NCI-H510A treated with DMSO at 0.1 percent for 48 hours (cell line): ENCODE data around the gene GRIK5.

ENCODE experiments used
- DNase-seq: peaks from one replicate; lab custom pipeline; 2025; lab: John Stamatoyannopoulos, UW

Gene GRIK5

DNA sequence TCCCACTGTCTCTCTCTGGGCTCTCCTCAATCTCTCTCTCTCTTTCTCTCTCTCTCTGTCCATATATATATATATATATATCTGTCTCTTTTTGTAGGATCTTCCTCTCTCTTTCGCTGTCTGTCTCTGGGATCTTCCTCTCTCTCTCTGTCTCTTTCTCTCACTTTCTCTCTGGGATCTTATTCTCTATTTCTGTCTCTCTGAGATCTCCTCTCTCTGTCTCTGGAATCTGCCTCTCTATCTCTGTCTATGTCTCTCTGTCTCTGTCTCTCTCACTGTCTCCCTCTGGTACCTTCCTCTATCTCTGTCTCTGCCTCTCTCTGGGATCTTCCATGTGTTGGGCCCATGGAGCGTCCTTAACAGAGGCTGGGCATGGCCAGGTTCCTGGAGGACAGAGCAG is 79.4 kb downstream of the GRIK5 start:
- DNase-seq = no peak

DNA sequence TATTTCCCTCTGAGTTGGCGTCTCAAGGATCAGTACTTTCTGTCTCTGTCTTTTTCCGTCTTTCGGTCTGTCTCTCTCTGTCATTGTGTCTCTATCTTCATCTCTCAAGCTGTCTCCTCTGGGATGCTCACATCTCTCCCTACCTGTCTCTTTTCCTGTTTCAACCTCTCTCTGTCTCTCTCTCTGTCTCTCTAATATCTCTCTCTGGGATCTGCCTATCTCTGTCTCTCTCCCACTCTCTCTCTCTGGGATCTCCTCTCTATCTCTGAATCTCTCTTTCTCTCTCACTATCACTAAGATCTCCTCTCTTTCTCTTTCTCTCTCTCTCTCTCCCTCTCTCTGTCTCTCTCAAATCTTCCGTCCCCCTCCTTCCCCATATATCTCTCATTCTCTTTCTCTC is 80.0 kb downstream of the GRIK5 start:
- no peak for DNase-seq

DNA sequence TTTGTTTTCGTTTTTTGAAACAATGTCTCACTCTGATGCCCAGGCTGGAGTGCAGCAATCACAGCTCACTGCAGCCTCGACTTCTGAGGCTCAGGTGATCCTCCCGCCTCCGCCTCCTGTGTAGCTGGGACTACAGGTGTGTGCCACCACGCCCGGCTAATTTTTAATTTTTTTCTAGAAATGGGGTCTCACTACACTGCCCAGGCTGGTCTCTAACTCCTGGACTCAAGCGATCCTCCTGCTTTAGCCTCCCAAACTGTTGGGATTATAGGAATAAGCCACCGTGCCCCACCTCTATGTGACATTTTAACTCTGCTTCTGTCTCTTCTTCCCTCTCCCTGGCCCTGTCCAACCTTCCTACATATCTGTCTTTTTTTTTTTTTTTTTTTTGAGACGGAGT is 81.1 kb downstream of the GRIK5 start:
- DNase-seq = no peak

DNA sequence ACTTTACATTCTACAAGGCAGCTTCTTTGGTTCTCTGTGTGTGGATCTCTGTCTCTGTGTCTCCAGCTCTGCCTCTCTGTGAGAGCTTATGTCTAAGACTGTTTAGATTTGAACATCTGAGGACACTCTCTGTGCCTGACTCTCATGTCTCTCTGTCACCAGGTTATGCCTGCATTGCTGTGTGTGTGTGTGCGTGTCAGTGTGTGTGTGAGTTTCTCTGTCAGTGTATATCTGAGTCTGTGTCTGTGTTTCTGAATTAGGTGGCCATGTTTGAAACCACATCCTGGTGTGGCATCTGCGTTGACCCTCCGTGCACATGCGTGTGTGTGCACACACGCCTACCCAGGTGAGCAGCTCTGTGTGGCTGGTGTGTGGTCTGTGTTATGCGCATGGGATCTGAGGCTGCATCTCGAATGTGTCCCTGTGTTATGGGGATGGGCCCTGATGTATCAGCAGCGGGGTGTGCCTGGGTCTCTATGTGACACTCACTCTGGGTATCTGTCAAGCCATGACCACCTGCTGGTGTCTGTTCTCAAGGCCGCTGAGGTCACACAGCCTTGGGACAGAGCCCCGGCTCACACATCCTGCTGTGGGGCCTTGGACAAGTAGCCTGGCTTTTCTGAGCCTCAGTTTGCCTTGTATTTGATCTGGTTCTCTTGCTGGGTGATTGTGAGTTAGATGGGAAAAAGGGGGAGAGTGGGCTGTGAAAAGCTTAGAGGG is 82.7 kb downstream of the GRIK5 start:
- no peak for DNase-seq

DNA sequence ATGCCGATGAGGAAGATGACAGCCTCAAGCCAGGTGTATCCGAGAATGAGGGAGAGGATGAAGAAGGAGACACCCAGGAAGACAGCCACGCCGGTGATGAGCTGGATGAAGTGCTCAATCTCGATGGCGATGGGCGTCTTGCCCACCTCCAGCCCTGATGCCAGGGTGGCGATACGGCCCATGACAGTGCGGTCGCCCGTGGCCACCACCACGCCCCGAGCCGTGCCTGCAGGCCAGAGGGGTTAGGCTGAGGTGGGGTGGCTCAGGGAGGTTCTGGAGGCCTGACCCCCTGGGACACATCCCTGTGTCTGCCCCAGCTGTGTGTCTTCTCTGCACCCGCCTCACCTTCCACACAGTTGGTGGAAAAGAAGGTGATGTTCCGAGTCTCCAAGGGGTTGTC is 85.0 kb downstream of the GRIK5 start:
- no peak for DNase-seq

DNA sequence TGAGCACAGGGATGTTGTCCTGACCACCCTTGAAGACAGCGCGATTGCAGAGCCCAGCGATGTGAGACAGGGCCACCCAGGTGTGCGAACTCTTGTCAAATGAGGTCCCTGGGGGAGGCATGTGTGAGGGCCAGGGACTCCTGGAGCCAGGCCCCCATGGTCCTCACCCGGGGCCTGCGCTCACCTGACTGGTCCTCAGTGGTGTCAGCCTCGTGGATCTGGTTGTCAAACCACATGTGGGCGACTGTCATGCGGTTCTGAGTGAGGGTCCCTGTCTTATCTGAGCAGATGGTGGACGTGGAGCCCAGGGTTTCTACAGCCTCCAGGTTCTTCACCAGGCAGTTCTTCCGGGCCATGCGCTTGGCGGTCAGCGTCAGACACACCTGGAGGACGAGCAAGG is 88.3 kb downstream of the GRIK5 start:
- no peak for DNase-seq

DNA sequence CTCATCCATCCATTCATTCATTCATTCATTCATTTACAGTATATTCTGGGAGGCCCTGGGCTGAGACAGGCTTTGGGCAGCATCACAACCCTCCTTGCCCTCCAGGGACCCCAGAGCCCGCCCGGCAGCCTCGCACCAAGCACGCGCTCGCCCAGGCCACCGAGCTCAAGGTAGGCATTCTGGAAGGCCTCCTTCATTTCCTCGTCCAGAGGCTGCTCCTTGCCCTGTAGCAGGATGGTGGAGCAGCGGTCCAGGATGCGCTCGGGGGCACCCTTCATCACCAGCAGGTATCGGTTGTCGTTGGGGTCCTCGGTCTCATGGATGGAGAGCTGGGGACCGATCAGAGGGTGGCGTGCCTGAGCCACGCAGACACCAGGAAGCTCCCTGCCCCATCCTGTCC is 91.5 kb downstream of the GRIK5 start:
- no peak for DNase-seq

DNA sequence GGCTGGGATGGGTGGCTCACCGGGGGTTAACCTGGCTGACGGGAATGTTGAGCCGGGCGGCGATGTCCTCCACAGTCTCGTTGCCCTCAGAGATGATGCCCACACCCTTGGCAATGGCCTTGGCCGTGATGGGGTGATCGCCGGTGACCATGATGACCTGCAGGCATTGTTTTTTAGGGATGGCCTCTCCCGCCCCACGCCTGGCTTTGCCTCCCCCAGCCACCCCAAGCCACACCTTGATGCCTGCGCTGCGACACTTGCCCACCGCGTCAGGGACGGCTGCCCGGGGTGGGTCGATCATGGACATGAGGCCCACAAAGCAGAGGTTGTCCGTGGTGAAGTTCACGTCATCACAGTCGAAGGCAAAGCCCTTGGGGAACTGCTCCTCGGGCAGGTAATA is 92.1 kb downstream of the GRIK5 start:
- no peak for DNase-seq

DNA sequence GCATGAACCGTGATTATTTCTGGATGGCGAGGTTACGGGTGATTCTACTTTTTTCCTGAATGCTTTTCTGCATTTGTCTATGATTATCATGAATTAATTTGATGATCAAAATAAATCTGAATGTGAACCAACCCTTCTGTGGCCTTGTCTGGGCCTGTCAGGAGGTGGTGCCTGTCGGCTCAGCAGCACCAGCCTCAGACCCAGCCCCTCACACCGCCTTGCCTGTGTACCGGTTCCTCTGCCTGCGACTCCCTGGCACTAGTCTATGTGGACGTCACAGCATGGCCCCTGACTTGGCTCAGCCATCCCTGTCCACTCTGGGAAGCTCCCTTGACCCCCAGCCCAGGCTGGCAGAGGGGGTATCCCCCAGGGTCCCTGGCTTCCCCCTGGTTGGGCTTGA is 95.4 kb downstream of the GRIK5 start:
- no peak for DNase-seq

DNA sequence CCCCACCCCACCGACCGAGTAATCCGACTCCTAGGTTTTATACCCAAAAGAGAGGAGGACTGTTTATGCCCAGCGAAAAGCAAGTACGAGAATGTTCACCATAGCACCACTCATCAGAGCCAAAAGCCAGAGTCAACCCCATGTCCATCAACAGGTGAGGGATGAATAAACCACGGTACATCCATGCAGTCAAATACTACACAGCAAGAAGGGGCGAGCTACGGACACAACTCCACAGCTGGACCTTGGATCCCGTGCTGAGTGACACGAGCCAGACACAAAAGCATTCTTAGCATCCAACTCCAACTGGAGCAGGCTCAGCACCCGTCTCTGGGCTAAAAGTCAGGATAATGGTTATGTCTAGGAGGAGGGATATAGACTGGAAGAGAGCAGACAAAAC is 98.6 kb downstream of the GRIK5 start:
- no peak for DNase-seq

DNA sequence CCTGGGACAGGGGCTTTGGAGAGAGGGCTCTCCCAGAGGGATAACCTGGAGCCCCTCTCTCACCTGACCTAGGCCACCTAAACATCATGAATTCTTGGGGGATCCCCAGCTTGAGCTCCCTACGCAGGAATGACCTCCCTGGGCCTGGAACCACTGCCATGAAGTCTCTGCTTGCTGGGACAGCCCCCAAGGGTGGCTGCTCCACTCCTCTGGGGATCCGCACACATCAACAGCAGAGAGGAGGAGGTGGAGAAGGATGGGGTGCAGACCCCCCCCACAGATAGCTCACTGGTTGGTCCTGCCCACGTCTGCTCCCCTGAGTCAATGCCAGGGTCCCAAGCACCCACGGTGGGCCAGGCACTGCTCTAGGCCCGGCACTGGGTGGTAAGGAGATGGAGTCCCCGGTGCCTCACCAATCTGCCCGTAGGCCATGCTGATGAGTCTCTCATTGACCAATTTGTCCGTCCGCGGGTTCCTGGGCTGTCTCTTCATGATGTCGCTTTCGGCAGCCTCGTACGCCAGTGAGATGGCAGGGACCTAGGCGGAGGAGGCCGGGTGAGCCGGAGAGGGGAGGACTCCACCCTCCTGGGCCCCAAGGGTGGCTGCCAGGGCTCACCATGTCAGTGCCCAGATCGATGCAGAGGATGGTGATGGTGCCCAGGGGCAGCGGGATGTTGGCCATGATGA is 100.1 kb downstream of the GRIK5 start:
- DNase-seq = no peak

DNA sequence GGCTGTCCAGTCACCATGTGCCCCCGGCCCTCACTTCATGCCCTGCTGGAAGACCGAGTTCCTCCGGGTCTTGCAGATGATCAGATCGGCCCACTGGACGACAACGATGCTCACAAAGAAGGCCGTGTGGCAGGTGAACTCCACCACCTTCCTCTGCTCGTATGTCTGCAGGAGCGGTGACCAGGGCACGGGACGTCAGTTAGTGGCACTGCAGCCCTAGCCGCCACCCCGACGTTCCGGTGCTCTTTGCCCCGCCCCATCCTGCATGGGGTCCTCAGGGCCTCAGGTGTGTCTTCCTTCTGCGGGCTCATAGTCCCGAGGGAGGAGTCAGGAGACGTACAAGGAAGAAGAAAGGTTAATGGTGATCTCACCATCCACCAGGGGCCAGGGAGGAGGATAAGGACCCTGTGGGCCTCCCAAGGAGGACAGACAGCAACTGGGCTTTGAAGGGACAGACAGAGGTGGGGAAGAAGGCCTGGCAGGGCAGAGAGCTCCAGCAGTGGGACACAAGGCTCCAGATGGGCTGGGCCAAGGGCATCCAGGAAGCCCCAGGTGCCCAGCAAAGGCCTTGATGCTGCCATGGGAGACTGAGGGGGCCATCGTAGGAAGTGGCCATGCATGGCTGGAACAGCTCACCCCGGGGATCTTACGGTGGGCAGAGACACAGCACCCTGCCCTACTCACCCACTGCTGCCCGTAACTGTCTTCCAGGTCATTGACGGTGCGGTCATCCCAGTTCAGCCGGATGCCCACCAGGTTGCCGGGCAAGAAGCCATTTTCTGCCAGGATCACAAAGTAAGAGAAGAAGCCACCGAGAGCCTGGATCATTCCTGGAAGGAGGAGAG is 101.0 kb downstream of the GRIK5 start:
- DNase-seq = no peak

DNA sequence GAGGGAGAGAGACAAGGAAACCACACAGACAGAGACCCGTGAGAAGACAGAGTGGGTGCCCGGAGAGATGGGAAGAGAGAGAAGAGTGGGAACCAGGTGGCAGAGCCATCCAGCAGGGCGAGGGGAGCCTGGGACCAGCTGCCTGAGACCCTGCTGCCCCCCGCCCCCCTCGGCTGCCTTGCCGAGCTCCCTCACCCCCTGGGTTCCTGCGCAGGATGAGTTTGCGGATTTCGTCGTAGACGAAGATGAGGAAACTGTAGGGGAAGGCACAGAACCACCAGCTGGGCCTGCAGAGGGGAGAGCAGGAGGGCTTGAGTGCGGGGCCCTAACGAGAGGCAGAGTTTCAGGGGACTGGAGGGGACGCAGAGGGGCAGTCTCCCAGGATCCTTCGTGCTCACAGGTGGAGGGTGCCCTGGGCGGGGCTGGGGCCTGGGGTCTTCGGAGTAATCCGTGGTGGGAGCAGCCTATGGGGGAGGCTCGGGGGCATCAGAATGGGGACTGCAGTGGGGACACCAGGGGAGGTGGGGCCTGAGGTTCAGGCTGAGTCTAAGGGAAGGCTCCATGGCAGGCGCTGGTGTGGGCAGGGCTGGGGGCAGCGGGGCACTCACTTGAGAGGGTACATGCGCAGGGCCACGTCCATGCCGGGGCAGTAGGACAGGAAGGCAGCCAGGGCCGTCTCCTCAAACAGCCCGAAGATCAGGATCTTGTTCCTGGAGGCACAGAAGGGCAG is 102.8 kb downstream of the GRIK5 start:
- no peak for DNase-seq

DNA sequence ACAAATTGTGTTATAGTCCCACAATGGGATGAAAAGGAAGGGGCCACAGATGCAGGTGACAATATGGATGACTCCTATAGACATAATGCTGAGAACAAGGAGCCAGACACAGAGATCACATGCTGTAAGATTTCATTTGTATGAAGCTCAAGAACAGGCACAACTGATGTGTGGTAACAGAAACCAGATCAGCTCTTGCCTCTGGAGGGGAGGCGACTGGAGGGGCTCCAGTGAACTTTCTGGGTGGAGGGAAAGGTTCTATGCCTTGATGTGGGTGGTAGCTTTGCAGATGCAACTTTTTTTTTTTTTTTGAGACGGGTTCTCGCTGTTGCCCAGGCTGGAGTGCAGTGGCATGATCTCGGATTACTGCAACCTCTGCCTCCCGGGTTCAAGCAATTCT is 104.9 kb downstream of the GRIK5 start:
- DNase-seq = no peak

DNA sequence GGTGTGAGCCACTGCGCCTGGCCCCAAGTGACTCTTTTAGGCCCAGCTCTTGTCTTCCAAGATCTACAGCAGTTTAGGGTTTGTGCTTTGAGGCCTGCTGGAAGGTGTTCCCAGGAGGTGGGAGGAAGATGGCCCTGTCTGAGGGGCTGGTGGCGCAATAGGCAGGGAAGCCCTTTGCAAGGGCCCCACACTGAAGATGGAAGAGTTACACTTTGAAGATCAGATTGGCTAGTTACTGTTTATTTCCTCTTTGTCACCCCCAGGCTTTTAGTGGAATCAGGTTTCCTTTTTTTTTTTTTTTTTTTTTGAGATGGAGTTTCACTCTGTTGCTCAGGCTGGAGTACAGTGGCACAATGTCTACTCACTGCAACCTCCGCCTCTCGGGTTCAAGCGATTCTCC is 109.0 kb downstream of the GRIK5 start:
- DNase-seq = no peak

DNA sequence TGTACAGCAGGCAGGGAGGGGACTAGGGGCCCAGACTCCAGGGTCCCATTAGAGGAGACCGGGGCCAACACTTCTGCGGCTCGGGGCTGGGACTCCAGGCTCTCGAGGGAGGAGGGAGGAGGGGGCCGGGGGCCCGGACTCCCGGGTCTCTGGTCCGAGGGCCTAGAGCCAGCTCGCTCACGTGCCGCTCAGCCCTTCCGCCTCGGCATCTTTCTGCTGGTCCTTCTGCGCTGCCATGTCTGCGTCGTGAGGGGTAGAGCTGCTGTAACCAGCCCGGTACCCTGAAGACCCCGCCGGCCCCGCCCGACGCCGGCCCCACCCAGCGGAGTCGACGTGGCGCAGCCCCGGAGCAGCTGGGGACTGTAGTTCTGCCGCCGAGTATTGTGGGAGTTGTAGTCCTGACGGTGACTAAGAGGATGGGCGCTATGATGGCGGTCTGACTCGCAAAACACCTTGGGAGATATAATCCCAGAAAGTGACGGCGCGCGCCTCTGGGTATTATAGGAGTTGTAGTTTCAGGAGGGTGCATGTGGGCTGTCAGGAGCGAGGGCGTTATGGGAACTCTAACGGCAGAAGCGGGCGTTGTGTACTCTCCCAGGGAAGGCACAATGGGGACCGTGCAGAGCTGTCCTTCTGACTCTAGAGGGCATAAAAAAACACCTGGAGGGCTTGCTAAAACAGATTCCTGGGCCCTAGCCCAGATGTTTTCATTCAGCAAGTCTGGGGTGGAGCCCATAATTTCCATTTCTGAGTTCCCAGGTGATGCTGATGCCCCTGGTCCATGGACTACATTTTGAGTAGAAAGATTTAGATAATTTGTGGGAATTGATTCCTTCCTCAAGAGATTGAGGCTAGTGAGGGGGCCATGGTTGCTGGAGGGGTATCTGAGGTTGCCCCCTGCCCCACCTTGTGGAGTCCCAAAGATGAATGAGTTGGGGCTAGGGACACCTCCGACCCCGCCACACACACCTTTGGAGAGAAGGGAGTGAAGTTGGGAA is 110.7 kb downstream of the GRIK5 start, which contains the start of gene RABAC1:
RABAC1 (minus strand) TSS at position 266 of the 998 bp plus-strand sequence; CDS start at position 237, 29 bp downstream.
- peak; percentile 93 for DNase-seq

DNA sequence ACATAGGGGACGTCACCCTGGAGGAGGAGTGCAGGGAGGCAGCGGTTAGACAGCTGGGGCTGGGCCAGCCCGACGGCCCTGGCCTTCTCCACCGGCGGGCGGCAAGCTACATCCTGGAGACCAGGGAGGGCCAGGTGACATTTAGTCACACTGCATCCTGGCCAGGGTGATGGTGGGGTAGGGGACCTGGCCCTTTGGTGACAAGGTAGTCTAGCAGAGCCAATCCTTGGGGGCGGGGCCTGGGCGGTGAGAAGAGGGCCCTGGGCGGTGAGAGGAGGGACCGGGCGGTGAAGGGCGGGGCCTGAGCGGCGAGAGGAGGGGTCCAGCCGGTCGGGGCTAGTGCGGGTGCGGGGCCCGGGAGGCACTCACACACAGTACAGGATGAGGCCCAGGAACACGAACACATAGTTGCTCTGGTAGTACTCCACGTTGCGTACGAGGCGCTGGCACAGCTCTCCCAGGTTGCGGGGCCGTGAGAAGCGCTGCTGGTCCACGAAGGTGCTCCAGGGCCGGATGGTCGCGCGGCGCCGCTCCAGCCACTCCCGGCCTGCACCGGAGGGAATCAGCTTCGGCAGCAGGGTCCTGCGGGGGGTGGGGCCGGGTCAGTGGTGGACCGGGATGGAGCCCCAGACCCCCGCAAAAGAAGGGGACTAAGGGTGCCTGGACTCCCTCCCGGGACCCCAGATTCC is 111.5 kb downstream of the GRIK5 start:
- peak; percentile 81 for DNase-seq

DNA sequence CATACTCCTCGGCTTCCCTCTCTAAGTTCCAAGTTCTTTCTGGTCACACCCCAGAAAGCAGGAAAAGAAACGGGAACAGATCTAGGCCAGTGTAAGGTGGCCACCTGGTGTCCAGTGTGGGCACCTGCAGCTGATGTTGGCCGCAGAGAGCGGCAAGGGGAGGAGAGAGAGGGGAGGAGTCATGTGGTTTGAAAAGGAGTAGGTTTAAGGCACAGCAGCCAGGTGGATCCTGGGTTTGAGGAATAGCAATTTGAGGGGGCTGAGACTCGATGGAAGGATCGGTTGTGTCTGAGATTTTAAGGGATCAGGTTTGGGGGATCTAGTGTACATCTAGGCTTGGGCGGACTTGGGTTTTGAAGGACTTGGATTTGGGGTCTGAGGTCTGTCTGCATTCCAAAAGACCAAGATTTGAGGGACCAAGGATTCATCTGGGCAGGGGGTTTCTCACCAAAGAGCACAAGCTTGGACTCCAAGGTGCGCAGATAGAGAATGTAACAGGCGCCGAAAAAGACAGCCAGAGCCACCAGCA is 112.1 kb downstream of the GRIK5 start:
- peak; percentile 94 for DNase-seq

DNA sequence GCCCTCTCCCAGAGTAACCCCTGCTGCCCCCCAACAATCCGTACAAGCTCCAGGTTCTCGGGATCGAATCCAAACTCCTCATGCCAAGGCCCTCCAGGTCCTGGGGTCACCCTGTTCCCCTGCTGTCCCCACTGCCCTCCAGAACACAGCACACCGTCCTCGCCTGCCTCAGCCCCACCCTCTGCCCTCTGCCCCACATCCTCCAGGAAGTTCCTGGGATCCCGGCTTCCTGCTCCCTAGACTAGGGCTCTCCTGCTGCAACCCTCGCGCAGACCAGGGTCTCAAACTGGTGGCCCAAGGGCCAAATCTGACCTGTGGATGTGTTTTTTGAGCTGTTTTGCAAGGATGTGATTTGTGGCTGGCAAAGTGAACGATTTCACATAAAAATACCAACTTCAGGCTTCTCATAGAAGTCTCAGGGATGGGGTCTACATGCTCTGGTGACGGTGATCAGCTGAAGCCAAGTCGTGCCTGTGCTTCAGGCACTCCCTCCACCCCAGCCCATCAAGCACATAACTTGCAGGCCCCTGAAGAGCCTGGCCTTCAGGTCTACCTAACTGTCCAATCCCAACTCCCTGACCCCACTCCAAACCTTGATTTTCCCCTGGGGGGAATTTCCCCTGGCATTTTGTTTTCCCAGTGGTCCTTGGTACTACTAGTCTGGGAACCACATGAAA is 112.7 kb downstream of the GRIK5 start:
- no peak for DNase-seq
